CD4-positive, alpha-beta T cell (primary cell): ENCODE results near the gene TXNRD2. TPM values are rescaled to one million over a fixed set of nuclear protein-coding genes. Genes with fewer than 3 reads are reported as not detected.

Source experiments
- ATAC-seq: fragments of 200-7000 bp; cut with Tn5 transposase; one replicate; pipeline ENCODE4 v1.10.0; 2022; ENCODE audit warnings: mild to moderate bottlenecking; ENCODE audit not compliant: poor library complexity
- CTCF ChIA-PET: fragments of 350-600 bp; sonication (Branson Sonifier 250); formaldehyde crosslinking; loops from one replicate; lab custom pipeline; 2021; ENCODE audit warnings: antibody characterized with exemption, inconsistent platforms; lab: Charles Lee
- POLR2A ChIA-PET: fragments of 350-600 bp; sonication (Branson Sonifier 250); formaldehyde crosslinking; loops from one replicate; lab custom pipeline; 2021; ENCODE audit warnings: antibody characterized with exemption, inconsistent platforms; lab: Charles Lee
- DNase-seq, 14 experiments: peaks; one replicate each; pipeline ENCODE4 v3.0.0-alpha.2; 2013 to 2020; ENCODE audit warnings: mixed read lengths in 2 of 14
- H3K27ac ChIP-seq, 2 donors: one replicate each; pipeline versions ENCODE4 v1.5.1 to v1.7.0; 2013; ENCODE audit warnings: low read length in 2 of 2, low read depth in 1 of 2, mild to moderate bottlenecking in 1 of 2
- H3K27me3 ChIP-seq, 2 experiments: 1 replicate in 1 of 2; 2 replicates in 1 of 2; pipeline versions ENCODE4 v1.6.1 to v1.7.0; 2013; ENCODE audit warnings: low read length in 2 of 2, control low read depth in 1 of 2, mild to moderate bottlenecking in 1 of 2, moderate library complexity in 1 of 2; ENCODE audit not compliant: insufficient read depth in 2 of 2, control insufficient read depth in 1 of 2
- H3K36me3 ChIP-seq: one replicate; pipeline ENCODE4 v1.6.1; 2013; ENCODE audit warnings: low read length, control low read depth; ENCODE audit not compliant: insufficient read depth
- H3K4me1 ChIP-seq: one replicate; pipeline ENCODE4 v1.6.1; 2013; ENCODE audit warnings: low read length, control low read depth; ENCODE audit not compliant: insufficient read depth
- H3K4me3 ChIP-seq: one replicate; pipeline ENCODE4 v1.5.1; 2013; ENCODE audit warnings: mild to moderate bottlenecking, low read length, moderate library complexity
- H3K9me3 ChIP-seq, 2 experiments: 1 replicate in 1 of 2; 2 replicates in 1 of 2; pipeline versions ENCODE4 v1.6.1 to v1.7.0; 2013; ENCODE audit warnings: low read length in 2 of 2, mild to moderate bottlenecking in 2 of 2, control low read depth in 1 of 2, moderate library complexity in 1 of 2; ENCODE audit not compliant: control insufficient read depth in 1 of 2, insufficient read depth in 1 of 2
- H3K27ac Mint-ChIP-seq: one replicate; pipeline ENCODE4 v1.8.0; 2020; ENCODE audit warnings: mixed read lengths
- H3K27me3 Mint-ChIP-seq: one replicate; pipeline ENCODE4 v1.8.0; 2021; ENCODE audit warnings: mixed read lengths
- H3K36me3 Mint-ChIP-seq: one replicate; pipeline ENCODE4 v1.8.0; 2021; ENCODE audit warnings: low read depth, mixed read lengths
- H3K4me1 Mint-ChIP-seq: one replicate; pipeline ENCODE4 v1.8.0; 2021; ENCODE audit warnings: low read depth, mixed read lengths
- H3K4me3 Mint-ChIP-seq: one replicate; pipeline ENCODE4 v1.8.0; 2020; ENCODE audit warnings: mild to moderate bottlenecking, mixed read lengths
- H3K9me3 Mint-ChIP-seq: one replicate; pipeline ENCODE4 v1.8.0; 2020; ENCODE audit warnings: mixed read lengths
- intact Hi-C, 2 experiments: fragments of 100-400 bp; cut with DNase I in 1 of 2; cut with micrococcal nuclease in 1 of 2; formaldehyde crosslinking; loops; one replicate each; pipeline versions ENCODE4 v1.15.1 to v1.9.0; 2023 to 2025; cut with DNase I, micrococcal nuclease
- total RNA-seq, 174 experiments: library from RNA in 2 of 174; stranded (reverse) in 2 of 174; gene quantifications; one replicate each; pipeline ENCODE4 v1.2.3 and lab custom pipeline; 2021 to 2026
- TF ChIP-seq, protein P1 (sequence below): fragments of 200-600 bp; IDR thresholded peaks from one replicate; pipeline ENCODE4 v1.8.0; 2022; ENCODE audit warnings: antibody characterized with exemption, mild to moderate bottlenecking

Gene TXNRD2
- total RNA-seq, 2 experiments from 2014 or later = 18.6 to 19.5 TPM

DNA sequence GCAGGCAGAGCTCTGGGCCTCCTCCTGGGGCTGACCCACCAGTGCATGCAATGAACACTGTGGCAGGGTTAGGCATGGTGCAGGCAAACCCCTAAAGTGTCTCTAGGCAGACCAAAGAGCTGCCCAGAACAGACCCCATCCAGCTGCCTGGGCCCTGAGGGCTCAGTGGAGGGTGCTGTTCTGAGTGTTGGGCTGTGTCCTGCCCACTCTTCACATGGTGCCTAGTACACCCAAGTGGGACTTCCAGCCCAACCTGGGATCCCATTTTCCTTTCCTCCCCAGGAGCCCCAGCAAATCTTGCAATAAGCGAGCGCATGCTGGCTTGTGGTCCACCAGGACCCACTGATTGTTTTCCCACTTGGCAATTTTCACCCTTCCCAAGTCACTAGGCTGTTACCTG is 48.6 kb upstream of the TXNRD2 start:
- no peak overlapping the region for H3K4me3 Mint-ChIP-seq
- DNase-seq = no peak

DNA sequence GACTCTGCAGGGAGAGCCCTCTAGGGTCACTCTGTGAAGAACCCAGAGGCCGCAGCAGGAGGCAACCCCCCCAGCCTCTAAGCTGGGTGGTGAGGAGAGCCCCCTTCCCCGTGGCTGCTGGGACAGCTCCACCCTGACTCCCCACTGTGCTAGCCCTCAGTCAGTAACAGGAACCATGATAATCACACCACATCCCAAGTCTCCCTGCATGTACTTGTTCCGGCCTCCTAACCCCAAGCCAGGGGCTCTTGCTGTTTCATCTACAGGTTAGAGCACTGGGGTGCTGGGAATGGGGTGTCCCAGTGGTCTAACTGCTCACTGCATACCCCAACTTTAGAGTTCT is 48.1 kb upstream of the TXNRD2 start:
- DNase-seq (no peak), ATAC-seq (no peak)
- Histone ChIP-seq H3K36me3 (no peaks in the 10 kb centered on the region), H3K4me1 (peaks cover 15% of the 10 kb centered on the region), H3K27ac (no peak overlapping the region), H3K9me3 (no peaks in the 10 kb centered on the region), H3K4me3 (no peak overlapping the region), H3K27me3 (peaks cover 0 to 2% of the 10 kb centered on the region in 2 experiments)
- CTCF ChIA-PET = no interaction called here
- H3K9me3 Mint-ChIP-seq = no peaks in the 10 kb centered on the region
- H3K4me3 Mint-ChIP-seq = no peak overlapping the region
- H3K27me3 Mint-ChIP-seq = no peaks in the 10 kb centered on the region
- no peaks in the 10 kb centered on the region for H3K36me3 Mint-ChIP-seq
- POLR2A ChIA-PET = no interaction called here
- intact Hi-C loops = loop anchor here in 1 of 2 experiments (5.0 kb wide), 1 partner anchor 88 kb away; no protein-coding TSS in a partner anchor
- H3K4me1 Mint-ChIP-seq = no peaks in the 10 kb centered on the region
- TF ChIP-seq, protein P1, sequence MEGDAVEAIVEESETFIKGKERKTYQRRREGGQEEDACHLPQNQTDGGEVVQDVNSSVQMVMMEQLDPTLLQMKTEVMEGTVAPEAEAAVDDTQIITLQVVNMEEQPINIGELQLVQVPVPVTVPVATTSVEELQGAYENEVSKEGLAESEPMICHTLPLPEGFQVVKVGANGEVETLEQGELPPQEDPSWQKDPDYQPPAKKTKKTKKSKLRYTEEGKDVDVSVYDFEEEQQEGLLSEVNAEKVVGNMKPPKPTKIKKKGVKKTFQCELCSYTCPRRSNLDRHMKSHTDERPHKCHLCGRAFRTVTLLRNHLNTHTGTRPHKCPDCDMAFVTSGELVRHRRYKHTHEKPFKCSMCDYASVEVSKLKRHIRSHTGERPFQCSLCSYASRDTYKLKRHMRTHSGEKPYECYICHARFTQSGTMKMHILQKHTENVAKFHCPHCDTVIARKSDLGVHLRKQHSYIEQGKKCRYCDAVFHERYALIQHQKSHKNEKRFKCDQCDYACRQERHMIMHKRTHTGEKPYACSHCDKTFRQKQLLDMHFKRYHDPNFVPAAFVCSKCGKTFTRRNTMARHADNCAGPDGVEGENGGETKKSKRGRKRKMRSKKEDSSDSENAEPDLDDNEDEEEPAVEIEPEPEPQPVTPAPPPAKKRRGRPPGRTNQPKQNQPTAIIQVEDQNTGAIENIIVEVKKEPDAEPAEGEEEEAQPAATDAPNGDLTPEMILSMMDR = no peak
- no peak overlapping the region for H3K27ac Mint-ChIP-seq

More for the DNA sequence above, 48.6 kb upstream of the TXNRD2 start:
- ChIA-PET POLR2A (no interaction called here), CTCF (no interaction called here)
- Mint-ChIP-seq H3K9me3 (no peaks in the 10 kb centered on the region), H3K27ac (no peak overlapping the region), H3K36me3 (no peaks in the 10 kb centered on the region), H3K27me3 (no peaks in the 10 kb centered on the region), H3K4me1 (no peaks in the 10 kb centered on the region)
- ATAC-seq = no peak
- Histone ChIP-seq H3K9me3 (no peaks in the 10 kb centered on the region), H3K4me3 (no peak overlapping the region), H3K27ac (no peak overlapping the region), H3K4me1 (peaks cover 15% of the 10 kb centered on the region), H3K36me3 (no peaks in the 10 kb centered on the region), H3K27me3 (peaks cover 0 to under 1% of the 10 kb centered on the region in 2 experiments)
- TF ChIP-seq, protein P1 = no peak
- intact Hi-C loops = no loop called here

DNA sequence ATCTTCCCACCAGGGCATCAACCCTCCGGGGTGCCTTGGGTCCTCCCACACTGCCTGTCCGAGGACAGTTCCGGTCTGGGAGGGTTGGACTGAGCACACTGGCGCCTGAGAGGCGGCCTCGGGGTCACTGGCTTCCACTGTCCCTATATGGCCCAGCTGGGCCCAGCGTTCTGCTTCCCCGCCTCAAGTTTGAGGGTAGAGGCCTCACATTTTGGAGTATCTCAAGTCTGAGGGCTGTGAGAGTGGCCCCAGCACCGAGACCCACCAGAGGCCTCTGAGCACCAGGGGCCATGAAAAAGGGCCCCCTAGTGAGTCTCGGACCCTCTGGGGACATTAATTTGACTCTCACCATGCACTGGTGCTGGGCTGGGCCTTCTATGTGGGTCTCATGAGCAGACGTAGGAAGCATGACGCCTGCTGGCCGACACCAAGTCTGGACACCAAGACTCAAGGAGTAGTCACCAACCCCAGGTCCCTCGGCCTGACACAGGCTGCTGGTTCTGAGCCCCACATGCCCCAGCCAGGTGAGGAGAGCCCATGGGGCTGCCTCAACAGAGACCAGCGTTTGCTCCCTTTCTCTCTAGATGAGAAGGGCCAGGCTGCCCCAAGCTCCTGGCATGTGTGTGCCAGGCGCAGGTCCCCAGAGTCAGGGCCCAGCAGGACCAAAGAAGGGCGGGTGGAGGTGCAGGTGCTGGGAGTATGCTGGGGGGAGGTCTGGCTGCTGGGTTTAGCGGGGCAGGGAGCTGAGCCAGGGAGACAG is 47.5 kb upstream of the TXNRD2 start:
- Mint-ChIP-seq H3K4me1 (no peaks in the 10 kb centered on the region), H3K4me3 (no peak overlapping the region), H3K27ac (no peak overlapping the region), H3K36me3 (no peaks in the 10 kb centered on the region), H3K27me3 (no peaks in the 10 kb centered on the region), H3K9me3 (no peaks in the 10 kb centered on the region)
- Histone ChIP-seq H3K9me3 (no peaks in the 10 kb centered on the region), H3K4me3 (no peak overlapping the region), H3K27me3 (peaks cover 0 to 2% of the 10 kb centered on the region in 2 experiments), H3K4me1 (peaks cover 15% of the 10 kb centered on the region), H3K36me3 (no peaks in the 10 kb centered on the region), H3K27ac (no peak overlapping the region)
- ATAC-seq (no peak), DNase-seq (no peak)
- POLR2A ChIA-PET = no interaction called here
- intact Hi-C loops = loop anchor here in 1 of 2 experiments (5.0 kb wide), 1 partner anchor 88 kb away; no protein-coding TSS in a partner anchor
- CTCF ChIA-PET = interaction anchor here (0.6 kb wide), 1 partner anchor 86 kb away, joined by 3 read pairs; no protein-coding TSS in a partner anchor
- TF ChIP-seq, protein P1 = no peak
